GM19043 (cell line): ENCODE measurements around the gene DHX9.

Source experiments
- ATAC-seq: cut with Tn5 transposase; IDR thresholded peaks from one replicate; pipeline ENCODE4 v1.9.1; 2021; ENCODE audit warnings: low read depth; ENCODE audit not compliant: unreplicated experiment

The DHX9 gene

DNA sequence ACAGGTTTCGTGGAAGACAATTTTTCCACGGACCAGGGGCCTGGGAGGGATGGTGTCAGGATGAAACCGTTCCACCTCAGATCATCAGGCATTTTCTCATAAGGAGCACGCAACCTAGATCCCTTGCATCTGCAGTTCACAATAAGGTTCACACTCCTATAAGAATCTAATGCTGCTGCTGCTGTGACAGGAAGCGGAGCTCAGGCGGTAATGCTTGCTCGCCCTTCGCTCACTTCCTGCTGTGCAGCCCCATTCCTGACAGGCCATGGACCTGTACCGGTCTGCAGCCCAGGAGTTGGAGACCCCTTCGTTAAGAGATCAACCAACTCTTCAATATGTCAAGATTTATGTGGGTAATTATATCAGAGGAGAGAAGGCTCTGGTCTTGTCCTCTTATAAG is 3.3 kb upstream of the DHX9 start:
- ATAC-seq = no peak

GRCh38 chr1:182841368-182841988 is 2.3 kb downstream of the DHX9 start:
- no peak for ATAC-seq

DNA sequence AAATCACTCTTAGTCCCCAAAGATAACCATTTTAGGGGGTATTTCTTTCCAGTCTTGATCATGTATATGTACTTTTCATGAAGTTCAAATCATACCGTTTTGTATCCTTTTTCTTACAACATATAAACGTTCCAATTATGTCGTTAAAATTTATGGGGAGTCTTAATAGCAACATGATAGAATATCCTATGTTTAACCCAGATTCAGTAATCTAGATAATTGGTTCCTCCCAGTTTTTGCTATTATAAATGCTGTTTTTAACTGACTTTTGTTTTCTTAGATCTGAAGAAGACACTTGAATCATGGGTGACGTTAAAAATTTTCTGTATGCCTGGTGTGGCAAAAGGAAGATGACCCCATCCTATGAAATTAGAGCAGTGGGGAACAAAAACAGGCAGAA is 3.1 kb downstream of the DHX9 start:
- no peak for ATAC-seq

DNA sequence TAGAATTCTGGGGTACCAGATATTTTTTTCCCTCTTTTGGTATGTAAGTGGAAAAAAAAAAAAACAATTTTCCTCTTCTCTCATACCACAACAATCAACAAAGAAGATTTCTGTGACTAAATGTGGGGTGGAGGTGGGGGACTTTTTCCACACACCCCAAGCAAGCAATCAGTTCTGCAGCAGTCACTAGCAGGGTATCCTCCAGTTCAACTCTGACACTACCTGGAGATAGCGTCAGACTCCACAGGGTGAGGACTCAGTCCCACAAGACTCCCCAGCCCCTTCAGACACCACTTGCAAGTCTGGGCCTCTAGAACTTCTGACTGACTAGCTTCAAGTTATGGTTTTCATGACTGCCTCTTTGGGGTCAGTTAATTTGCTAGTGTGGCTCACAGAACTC is 6.2 kb downstream of the DHX9 start:
- no peak for ATAC-seq

DNA sequence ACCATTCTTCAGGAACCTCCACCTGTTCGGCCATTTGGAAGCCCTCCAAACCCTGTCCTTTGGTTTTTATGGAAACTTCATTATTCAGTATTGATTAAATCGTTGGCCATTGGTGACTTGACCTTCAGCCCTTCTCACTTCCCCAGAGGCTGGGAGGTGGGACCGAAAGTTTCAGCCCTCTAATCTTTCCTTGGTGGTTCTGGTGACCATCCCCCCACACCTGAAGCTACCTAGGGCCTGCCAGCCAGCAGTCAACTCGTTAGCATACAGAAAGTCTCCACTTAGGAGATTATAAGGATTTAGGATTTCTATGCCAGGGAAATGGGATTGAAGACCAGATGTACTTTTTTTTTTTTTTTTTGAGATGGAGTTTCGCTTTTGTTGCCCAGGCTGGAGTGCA is 6.7 kb downstream of the DHX9 start:
- ATAC-seq = no peak

GRCh38 chr1:182847105-182847504 is 8.0 kb downstream of the DHX9 start:
- ATAC-seq = no peak

GRCh38 chr1:182848736-182849135 is 9.6 kb downstream of the DHX9 start:
- ATAC-seq = no peak

DNA sequence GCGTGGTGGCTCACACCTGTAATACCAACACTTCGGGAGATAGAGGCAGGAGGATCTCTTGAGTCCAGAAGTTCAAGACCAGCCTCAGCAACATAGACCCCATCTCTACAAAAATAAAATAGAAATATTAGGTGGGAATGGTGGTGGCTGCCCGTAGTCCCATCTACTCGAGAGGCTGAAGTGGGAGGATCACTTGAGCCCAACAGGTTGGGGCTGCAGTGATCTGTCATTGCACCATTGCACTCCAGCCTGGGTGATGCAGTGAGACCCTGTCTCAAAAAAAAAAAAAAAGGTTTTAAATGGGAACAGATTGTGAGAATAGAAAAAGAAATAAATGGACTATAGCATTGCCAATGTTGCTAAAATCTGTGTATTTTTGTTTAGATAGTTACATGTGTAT is 11.2 kb downstream of the DHX9 start:
- no peak for ATAC-seq

DNA sequence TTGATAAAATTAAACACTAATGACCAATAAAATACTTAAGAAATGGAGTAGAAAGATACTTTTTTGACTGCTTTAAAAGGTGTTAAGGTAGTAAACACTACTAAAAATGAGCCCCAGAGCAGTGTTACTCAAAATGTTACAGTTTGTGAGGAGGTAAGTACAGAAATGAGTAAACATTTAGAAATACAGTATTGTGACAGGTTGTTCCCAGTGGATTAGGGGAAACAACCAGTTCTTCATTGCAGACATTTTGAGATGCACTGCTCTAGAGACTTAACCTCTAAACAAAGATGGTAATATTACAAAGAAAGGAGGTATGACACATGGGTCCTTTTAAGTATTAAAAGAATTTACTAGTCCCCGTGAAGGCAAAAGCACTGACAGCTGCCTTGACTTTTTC is 12.7 kb downstream of the DHX9 start:
- ATAC-seq = no peak

GRCh38 chr1:182855911-182856310 is 16.8 kb downstream of the DHX9 start:
- no peak for ATAC-seq

- no peak for ATAC-seq
Measured at GRCh38 chr1:182857212-182857611, 18.1 kb downstream of the DHX9 start.

DNA sequence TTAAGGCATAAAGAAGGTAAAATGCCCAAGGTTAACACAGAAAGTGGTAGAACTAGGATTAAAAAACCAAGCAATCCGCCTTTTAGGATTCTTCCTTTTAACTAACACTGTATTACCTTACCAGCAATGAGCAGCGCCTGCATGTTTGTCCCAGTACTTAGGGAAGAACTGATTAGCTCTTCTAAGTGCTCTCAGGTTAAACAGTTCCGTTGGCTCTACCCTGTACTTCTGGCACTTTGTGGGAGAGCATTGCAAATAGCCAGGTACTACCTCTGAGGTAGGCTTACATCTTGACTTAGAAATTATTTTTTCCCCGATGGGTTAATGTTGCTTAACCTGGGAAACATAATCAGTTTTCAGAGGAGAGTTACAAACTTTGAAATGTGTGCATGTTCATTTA is 21.5 kb downstream of the DHX9 start:
- ATAC-seq = no peak

GRCh38 chr1:182861994-182862393 is 22.8 kb downstream of the DHX9 start:
- no peak for ATAC-seq

GRCh38 chr1:182862827-182863226 is 23.7 kb downstream of the DHX9 start:
- ATAC-seq = no peak

DNA sequence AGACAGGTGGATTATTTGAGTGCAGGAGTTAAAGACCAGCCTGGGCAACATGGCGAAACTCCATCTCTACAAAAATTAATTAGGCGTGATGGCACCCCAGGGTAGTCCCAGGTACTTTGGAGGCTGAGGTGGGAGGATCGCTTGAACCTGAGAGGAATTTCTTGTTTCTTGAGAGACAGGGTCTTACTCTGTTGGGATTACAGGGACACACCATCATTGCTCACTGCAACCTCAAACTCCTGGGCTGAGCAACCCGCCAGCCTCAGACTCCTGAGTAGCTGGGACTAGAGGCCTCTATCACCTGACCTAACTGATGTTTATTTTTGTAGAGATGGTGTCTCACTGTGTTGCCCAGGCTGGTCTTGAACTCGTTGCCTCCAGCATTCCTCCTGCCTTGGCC is 24.8 kb downstream of the DHX9 start:
- no peak for ATAC-seq

DNA sequence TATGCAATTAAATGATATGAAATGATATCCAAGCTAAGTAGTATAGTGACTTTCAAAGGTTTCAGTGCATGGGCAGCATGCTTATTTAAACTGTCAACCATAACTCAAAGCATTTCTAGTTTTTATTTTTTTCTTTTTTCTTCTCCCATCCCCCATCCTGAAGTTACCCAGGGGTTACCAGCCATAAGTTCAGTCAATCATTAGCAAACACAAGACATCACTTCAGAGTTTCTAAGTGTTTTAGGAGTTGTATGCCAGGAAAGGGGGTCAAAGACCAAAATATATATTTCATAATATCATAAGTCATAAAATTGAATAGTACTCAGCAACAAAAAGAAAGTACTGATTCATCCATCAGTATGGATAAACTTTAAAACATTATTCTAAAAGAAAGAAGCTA is 28.7 kb downstream of the DHX9 start:
- no peak for ATAC-seq

- ATAC-seq = no peak
Measured at GRCh38 chr1:182869241-182869666, 30.1 kb downstream of the DHX9 start.

DNA sequence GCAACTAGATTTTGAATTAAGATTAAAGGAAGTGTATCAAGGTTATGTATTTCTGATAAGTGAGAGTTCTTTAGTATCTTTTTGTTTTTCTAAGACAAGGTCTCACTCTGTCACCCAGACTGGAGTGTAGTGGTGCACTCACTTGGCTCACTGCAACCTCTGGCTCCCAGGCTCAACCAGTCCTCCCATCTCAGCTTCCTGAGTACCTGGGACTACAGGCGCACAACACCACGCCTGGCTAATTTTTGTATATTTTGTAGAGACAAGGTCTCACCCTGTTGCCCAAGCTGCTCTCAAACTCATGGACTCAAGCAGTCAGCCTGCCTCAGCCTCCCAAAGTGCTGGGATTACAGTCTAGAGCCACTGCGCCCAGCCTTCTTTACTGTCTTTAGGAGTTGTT is 33.7 kb downstream of the DHX9 start:
- ATAC-seq = no peak

- no peak for ATAC-seq
Measured at GRCh38 chr1:182875889-182876288, 36.7 kb downstream of the DHX9 start.

- no peak for ATAC-seq
Measured at GRCh38 chr1:182877331-182877730, 38.2 kb downstream of the DHX9 start.

GRCh38 chr1:182877842-182878241 is 38.7 kb downstream of the DHX9 start:
- ATAC-seq = no peak

GRCh38 chr1:182884872-182885271 is 45.7 kb downstream of the DHX9 start:
- ATAC-seq = no peak

- ATAC-seq = no peak
Measured at GRCh38 chr1:182885591-182885990, 46.4 kb downstream of the DHX9 start.
